LNCAP (cell line): Measurements from ENCODE around the gene SBNO2.

Experiments used
- CTCF ChIP-seq: fragments of 450-650 bp; IDR thresholded peaks from 2 replicates; pipeline ENCODE4 v1.5.1; 2017; ENCODE audit warnings: mild to moderate bottlenecking

SBNO2 gene

GRCh38 chr19:1173159-1173844 lies 766 bp downstream of the SBNO2 start:
- TF ChIP-seq CTCF: no peak

- TF ChIP-seq CTCF: no peak
Measured at GRCh38 chr19:1172353-1173158, 1.5 kb downstream of the SBNO2 start.

GRCh38 chr19:1171755-1172352 lies 2.2 kb downstream of the SBNO2 start:
- TF ChIP-seq CTCF: no peak

GRCh38 chr19:1170938-1171754 lies 2.9 kb downstream of the SBNO2 start:
- no peak for TF ChIP-seq CTCF

- no peak for TF ChIP-seq CTCF
Measured at GRCh38 chr19:1169921-1170885, 3.9 kb downstream of the SBNO2 start.

GRCh38 chr19:1169411-1169791 lies 4.7 kb downstream of the SBNO2 start:
- no peak for TF ChIP-seq CTCF
